HL-60 (cell line): ENCODE data around the gene AP4S1.

Experiments
- POLR2AphosphoS5 ChIP-seq: IDR thresholded peaks from 2 replicates; pipeline ENCODE4 v1.6.1; 2012; ENCODE audit warnings: low read depth
- TF ChIP-seq, protein P1 (sequence below): IDR thresholded peaks from one replicate; pipeline ENCODE4 v1.5.1; 2011; ENCODE audit warnings: low read length, control low read depth, inconsistent platforms; ENCODE audit not compliant: insufficient read depth
- TF ChIP-seq, protein P2 (sequence below): IDR thresholded peaks from 2 replicates; pipeline ENCODE4 v1.6.1; 2012; ENCODE audit warnings: low read depth; ENCODE audit not compliant: insufficient replicate concordance

DNA sequence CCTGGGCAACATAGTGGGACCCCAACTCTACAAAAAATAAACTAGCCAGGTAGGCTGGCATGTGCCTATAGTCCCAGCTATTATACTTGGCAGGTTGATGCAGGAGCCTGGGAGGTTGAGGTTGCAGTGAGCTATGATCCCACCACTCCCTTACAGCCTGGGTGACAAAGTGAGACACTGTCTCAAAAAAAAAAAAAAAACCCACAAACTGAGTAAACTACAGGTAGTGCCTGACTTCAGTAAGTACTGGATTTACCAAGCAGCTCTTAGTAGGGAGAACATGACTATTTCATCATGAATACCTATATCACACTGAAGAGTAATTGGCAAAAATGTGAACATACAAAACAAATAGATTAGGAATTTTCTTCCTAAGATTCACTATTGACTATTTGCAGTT is 32.4 kb upstream of the AP4S1 start:
- TF ChIP-seq POLR2AphosphoS5, result no peak
- TF ChIP-seq, protein P1, sequence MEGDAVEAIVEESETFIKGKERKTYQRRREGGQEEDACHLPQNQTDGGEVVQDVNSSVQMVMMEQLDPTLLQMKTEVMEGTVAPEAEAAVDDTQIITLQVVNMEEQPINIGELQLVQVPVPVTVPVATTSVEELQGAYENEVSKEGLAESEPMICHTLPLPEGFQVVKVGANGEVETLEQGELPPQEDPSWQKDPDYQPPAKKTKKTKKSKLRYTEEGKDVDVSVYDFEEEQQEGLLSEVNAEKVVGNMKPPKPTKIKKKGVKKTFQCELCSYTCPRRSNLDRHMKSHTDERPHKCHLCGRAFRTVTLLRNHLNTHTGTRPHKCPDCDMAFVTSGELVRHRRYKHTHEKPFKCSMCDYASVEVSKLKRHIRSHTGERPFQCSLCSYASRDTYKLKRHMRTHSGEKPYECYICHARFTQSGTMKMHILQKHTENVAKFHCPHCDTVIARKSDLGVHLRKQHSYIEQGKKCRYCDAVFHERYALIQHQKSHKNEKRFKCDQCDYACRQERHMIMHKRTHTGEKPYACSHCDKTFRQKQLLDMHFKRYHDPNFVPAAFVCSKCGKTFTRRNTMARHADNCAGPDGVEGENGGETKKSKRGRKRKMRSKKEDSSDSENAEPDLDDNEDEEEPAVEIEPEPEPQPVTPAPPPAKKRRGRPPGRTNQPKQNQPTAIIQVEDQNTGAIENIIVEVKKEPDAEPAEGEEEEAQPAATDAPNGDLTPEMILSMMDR, result no peak
- TF ChIP-seq, protein P2, sequence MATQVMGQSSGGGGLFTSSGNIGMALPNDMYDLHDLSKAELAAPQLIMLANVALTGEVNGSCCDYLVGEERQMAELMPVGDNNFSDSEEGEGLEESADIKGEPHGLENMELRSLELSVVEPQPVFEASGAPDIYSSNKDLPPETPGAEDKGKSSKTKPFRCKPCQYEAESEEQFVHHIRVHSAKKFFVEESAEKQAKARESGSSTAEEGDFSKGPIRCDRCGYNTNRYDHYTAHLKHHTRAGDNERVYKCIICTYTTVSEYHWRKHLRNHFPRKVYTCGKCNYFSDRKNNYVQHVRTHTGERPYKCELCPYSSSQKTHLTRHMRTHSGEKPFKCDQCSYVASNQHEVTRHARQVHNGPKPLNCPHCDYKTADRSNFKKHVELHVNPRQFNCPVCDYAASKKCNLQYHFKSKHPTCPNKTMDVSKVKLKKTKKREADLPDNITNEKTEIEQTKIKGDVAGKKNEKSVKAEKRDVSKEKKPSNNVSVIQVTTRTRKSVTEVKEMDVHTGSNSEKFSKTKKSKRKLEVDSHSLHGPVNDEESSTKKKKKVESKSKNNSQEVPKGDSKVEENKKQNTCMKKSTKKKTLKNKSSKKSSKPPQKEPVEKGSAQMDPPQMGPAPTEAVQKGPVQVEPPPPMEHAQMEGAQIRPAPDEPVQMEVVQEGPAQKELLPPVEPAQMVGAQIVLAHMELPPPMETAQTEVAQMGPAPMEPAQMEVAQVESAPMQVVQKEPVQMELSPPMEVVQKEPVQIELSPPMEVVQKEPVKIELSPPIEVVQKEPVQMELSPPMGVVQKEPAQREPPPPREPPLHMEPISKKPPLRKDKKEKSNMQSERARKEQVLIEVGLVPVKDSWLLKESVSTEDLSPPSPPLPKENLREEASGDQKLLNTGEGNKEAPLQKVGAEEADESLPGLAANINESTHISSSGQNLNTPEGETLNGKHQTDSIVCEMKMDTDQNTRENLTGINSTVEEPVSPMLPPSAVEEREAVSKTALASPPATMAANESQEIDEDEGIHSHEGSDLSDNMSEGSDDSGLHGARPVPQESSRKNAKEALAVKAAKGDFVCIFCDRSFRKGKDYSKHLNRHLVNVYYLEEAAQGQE, result no peak
